ENCODE results near the gene SCN4A. TPM values are rescaled to one million over a fixed set of nuclear protein-coding genes. Genes with fewer than 3 reads are reported as not detected.
A peak's percentile ranks its signal among the peaks of the same experiment; 100 is the strongest.

Gene SCN4A
- total RNA-seq, 1 donor from 2014 or later, result 0.95 TPM

DNA sequence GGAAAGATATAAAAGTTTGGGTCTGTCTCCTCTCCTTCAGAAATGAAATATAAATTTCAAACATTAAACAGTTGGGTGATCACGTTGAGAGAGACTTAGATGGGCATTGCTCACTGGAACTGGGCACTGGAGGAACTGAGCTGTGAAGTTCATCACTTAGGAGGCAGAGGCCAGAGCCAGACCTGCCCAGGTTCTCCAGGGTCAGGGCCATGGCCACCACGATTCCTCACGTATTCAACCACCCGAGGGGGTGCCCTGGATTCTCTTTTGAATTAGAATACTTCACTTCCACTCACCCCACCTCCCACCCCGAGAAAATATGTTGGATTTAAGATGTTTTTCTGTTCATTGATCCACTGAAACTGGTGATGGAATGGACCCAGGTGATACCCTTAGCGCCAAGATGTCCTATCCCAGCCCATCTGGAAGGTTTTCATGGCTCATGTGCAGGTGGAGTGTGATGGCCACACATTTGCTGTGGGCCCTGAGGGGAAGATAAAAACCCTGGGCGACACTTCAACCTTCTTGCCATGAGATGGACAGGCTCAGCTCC, 31.6 kb upstream of the SCN4A start:
- no peak for TF ChIP-seq CTCF (IDR thresholded peaks at IDR 0.05; ENCODE audit: unreplicated experiment)
- peaks cover 19% of the 10 kb centered on the region for H3K36me3 Mint-ChIP-seq (ENCODE audit: low read depth, unreplicated experiment)
- no peak overlapping the region for H3K27ac Mint-ChIP-seq (ENCODE audit: unreplicated experiment)
- H3K4me3 Mint-ChIP-seq (ENCODE audit: unreplicated experiment), result no peak overlapping the region
- peaks cover 51% of the 10 kb centered on the region for H3K4me1 Mint-ChIP-seq (ENCODE audit: unreplicated experiment)
- DNase-seq (ENCODE audit: low spot score), result no peak
- no peaks in the 10 kb centered on the region for H3K9me3 Mint-ChIP-seq (ENCODE audit: unreplicated experiment)
- peaks cover 16% of the 10 kb centered on the region for H3K27me3 Mint-ChIP-seq (ENCODE audit: unreplicated experiment)

DNA sequence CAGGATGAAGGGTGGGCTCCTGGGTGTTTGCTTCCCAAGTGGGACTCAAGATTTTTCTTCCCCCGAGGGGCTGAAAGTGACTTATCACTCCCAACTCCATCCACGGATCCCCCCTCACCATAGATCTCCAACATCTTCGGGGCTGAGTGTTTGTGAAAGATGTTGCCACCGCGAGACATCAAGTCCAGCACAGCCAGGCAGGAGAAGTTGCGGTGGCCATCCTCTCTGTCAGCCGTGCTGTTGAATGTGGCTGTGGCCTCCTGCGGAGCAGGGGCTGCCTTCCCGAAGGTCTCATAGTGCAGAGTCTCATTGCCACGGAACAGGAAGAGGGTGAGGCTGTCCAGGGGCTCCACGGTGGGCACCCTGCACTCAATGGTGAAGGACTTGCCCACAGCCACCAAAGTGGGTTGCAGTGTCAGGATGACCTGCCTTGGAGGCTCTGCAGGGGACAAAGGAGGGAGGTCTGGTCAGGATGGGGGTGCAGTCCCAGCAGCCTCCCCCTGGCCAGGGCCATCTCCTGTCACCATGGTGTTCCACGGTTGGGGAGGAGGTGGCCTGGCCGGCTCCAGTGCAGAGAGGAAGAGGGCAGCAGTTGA, 30.9 kb upstream of the SCN4A start:
- DNase-seq (ENCODE audit: low spot score), result no peak

GRCh38 chr17:64002658-64003525, 30.2 kb upstream of the SCN4A start:
- peaks cover 22% of the 10 kb centered on the region for H3K36me3 Mint-ChIP-seq (ENCODE audit: low read depth, unreplicated experiment)
- H3K4me3 Mint-ChIP-seq (ENCODE audit: unreplicated experiment), result peak overlapping the region; percentile 65
- DNase-seq (ENCODE audit: low spot score), result no peak
- peaks cover 16% of the 10 kb centered on the region for H3K27me3 Mint-ChIP-seq (ENCODE audit: unreplicated experiment)
- no peak for TF ChIP-seq CTCF (IDR thresholded peaks at IDR 0.05; ENCODE audit: unreplicated experiment)
- H3K4me1 Mint-ChIP-seq (ENCODE audit: unreplicated experiment), result peaks cover 46% of the 10 kb centered on the region
- no peak overlapping the region for H3K27ac Mint-ChIP-seq (ENCODE audit: unreplicated experiment)
- no peaks in the 10 kb centered on the region for H3K9me3 Mint-ChIP-seq (ENCODE audit: unreplicated experiment)

More for the DNA sequence above, 30.9 kb upstream of the SCN4A start:
- Mint-ChIP-seq H3K4me1 (ENCODE audit: unreplicated experiment) (peaks cover 52% of the 10 kb centered on the region), H3K27me3 (ENCODE audit: unreplicated experiment) (peaks cover 18% of the 10 kb centered on the region), H3K9me3 (ENCODE audit: unreplicated experiment) (no peaks in the 10 kb centered on the region), H3K36me3 (ENCODE audit: low read depth, unreplicated experiment) (peaks cover 22% of the 10 kb centered on the region), H3K4me3 (ENCODE audit: unreplicated experiment) (peak overlapping the region; percentile 65), H3K27ac (ENCODE audit: unreplicated experiment) (no peak overlapping the region)
- no peak for TF ChIP-seq CTCF (IDR thresholded peaks at IDR 0.05; ENCODE audit: unreplicated experiment)

- H3K36me3 Mint-ChIP-seq (ENCODE audit: low read depth, unreplicated experiment), result peaks cover 22% of the 10 kb centered on the region
- H3K9me3 Mint-ChIP-seq (ENCODE audit: unreplicated experiment), result no peaks in the 10 kb centered on the region
- DNase-seq (ENCODE audit: low spot score), result no peak
- peaks cover 46% of the 10 kb centered on the region for H3K4me1 Mint-ChIP-seq (ENCODE audit: unreplicated experiment)
- H3K4me3 Mint-ChIP-seq (ENCODE audit: unreplicated experiment), result no peak overlapping the region
- H3K27ac Mint-ChIP-seq (ENCODE audit: unreplicated experiment), result no peak overlapping the region
- H3K27me3 Mint-ChIP-seq (ENCODE audit: unreplicated experiment), result peaks cover 19% of the 10 kb centered on the region
- TF ChIP-seq CTCF (IDR thresholded peaks at IDR 0.05; ENCODE audit: unreplicated experiment), result no peak
These were observed 29.2 kb upstream of the SCN4A start for GRCh38 chr17:64001763-64002529.
